ENCODE data around the gene ARL17A.
A peak's percentile ranks its signal among the peaks of the same experiment; 100 is the strongest.
"Not testable (repeated sequence)": the region's sequence is repeated elsewhere in the genome, so short reads cannot be mapped to it uniquely, and the experiment has no call there.

Gene ARL17A

DNA sequence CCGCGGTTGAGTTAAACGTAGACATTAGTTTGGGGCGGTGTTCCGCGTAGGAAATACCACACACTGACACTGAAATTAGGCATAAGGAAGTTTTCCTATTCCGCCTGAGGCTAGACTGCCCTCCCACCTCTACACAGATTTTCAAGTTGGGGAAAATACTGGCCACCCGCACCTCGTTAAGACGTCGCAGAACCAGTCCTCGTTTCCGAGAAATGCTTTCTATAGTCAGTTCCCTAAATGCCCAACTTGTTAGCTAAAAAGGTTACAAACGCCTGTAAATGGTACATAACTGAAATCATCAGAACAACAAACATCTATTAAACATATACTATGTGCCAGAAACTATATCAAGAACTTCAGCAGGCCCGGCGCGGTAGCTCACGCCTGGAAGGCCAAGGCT, 591 bp upstream of the ARL17A start:
- DNase-seq, H3K4me1 ChIP-seq, H3K27me3 ChIP-seq, H3K36me3 ChIP-seq, H3K9me3 ChIP-seq: not testable (repeated sequence)
- peak overlapping the region; percentile 16 for H3K4me3 ChIP-seq (ENCODE audit: low read depth, low read length)

- H3K27me3 ChIP-seq, DNase-seq, H3K36me3 ChIP-seq: not testable (repeated sequence)
Measured at GRCh38 chr17:46571796-46572195, 7.7 kb downstream of the ARL17A start.

DNA sequence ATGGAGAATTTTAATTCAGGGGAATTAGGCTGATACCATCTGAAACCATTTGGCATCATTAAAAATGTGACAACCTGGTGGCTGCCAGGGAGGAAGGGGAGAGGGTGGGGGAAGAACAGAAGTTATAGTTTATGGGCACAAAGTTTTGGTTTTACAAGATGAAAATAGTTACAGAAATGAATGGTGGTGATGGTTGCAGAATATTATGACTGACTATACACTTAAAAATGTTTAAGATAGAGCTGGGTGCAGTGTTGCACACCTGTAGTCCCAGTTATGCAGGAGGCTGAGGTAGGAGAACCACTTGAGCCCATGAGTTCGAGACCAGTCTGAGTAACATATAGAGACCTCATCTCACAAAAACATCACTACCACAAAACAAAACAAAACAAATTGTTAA, 12.5 kb downstream of the ARL17A start:
- not testable (repeated sequence) for H3K4me3 ChIP-seq (ENCODE audit: low read depth, low read length); DNase-seq; H3K9me3 ChIP-seq; H3K27me3 ChIP-seq; H3K36me3 ChIP-seq; H3K4me1 ChIP-seq

More at GRCh38 chr17:46571796-46572195, 7.7 kb downstream of the ARL17A start:
- H3K4me3 ChIP-seq (ENCODE audit: low read depth, low read length); H3K9me3 ChIP-seq; H3K4me1 ChIP-seq: not testable (repeated sequence)

GRCh38 chr17:46566284-46566683, 13.2 kb downstream of the ARL17A start:
- H3K4me3 ChIP-seq (ENCODE audit: low read depth, low read length); H3K36me3 ChIP-seq; H3K4me1 ChIP-seq; H3K9me3 ChIP-seq; DNase-seq; H3K27me3 ChIP-seq: not testable (repeated sequence)

GRCh38 chr17:46560048-46560447, 19.4 kb downstream of the ARL17A start:
- H3K9me3 ChIP-seq; H3K36me3 ChIP-seq; H3K4me1 ChIP-seq; H3K27me3 ChIP-seq; DNase-seq; H3K4me3 ChIP-seq (ENCODE audit: low read depth, low read length): not testable (repeated sequence)

DNA sequence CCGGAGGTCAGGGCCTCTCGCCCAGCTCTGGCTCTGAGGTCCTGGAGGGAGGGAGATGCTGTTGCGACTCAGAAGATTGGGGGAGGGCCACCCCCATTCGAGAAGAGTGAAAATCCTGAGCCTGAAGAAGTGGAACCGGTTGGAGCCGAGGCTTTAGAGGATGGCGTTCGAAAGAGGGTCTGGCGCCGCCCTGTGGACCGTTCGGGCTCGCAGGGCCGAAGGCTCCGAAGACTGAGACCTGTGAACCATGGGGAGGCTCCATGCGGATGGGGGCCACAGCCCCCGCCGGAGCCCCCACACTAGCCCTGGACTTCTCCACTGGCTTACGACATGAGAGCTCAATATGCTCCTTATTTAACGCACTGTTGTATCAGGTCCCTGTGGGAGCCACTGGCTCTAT, 20.3 kb downstream of the ARL17A start:
- not testable (repeated sequence) for H3K4me3 ChIP-seq (ENCODE audit: low read depth, low read length); DNase-seq; H3K9me3 ChIP-seq; H3K27me3 ChIP-seq; H3K36me3 ChIP-seq; H3K4me1 ChIP-seq

GRCh38 chr17:46548607-46549006, 30.9 kb downstream of the ARL17A start:
- not testable (repeated sequence) for H3K4me3 ChIP-seq (ENCODE audit: low read depth, low read length); DNase-seq; H3K9me3 ChIP-seq; H3K4me1 ChIP-seq; H3K36me3 ChIP-seq; H3K27me3 ChIP-seq

- H3K9me3 ChIP-seq; H3K4me3 ChIP-seq (ENCODE audit: low read depth, low read length); H3K27me3 ChIP-seq; H3K36me3 ChIP-seq; DNase-seq; H3K4me1 ChIP-seq: not testable (repeated sequence)
Measured at GRCh38 chr17:46534716-46535115, 44.8 kb downstream of the ARL17A start.

- not testable (repeated sequence) for H3K36me3 ChIP-seq; H3K9me3 ChIP-seq; H3K4me1 ChIP-seq; H3K4me3 ChIP-seq (ENCODE audit: low read depth, low read length); H3K27me3 ChIP-seq; DNase-seq
Measured at GRCh38 chr17:46512168-46512567, 67.3 kb downstream of the ARL17A start, which contains the start of gene LRRC37A2. Gene LRRC37A2, plus strand, starts transcription at chr17:46512468. Its CDS starts 245 bp downstream, at chr17:46512713.

DNA sequence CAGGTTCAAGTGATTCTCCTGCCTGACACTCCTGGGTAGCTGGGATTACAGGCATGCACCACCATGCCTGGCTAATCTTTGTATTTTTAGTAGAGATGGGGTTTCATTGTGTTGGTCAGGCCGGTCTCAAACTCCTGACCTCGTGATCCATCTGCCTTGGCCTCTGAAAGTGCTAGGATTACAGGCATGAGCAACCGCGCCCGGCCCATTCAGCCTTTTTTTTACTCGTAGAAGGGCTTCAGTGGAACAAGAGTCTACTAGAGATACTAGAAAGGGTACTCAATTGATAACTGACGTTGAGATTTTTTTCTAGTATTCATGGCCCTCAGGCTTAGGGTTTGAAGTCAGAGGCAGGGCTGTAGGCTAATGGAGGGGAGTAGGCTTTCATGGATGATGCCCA, 73.6 kb downstream of the ARL17A start:
- not testable (repeated sequence) for H3K36me3 ChIP-seq; H3K9me3 ChIP-seq; H3K4me1 ChIP-seq; H3K27me3 ChIP-seq; DNase-seq; H3K4me3 ChIP-seq (ENCODE audit: low read depth, low read length)

DNA sequence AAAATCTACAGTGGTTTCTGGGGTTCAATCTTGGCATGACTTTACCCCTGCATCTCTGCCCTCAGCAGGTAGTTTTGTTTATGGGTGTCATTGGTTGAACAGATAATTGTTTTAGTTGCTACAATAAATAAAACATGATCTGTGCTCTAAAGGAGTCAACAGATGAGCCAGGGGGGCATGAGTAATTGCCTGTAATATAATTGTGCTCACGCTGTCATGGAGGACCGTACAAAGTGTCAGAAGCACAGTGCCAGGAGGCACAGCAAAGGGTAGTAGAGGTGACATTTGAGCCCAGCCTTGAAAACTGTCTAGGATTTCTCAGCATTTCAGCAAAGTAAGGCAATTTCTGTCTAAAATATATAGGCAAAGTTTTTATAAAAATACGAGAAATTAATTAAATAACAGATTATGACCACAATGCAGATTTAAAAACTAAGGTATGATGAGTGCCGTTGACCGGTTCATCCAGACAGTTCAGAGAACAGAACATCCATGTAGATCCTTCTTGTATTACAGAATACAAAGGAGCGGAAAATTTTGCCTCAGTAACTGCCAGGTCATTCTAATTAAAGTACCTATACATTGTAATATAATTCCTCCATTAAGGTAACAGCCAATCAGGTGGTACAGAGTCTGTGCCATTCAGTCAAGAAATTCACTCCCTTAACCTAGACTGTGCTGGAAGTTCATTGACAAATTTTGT, 79.9 kb downstream of the ARL17A start:
- H3K4me3 ChIP-seq (ENCODE audit: low read depth, low read length); H3K4me1 ChIP-seq; H3K27me3 ChIP-seq; H3K9me3 ChIP-seq; DNase-seq; H3K36me3 ChIP-seq: not testable (repeated sequence)

GRCh38 chr17:46492021-46492420, 87.5 kb downstream of the ARL17A start:
- not testable (repeated sequence) for H3K27me3 ChIP-seq; H3K36me3 ChIP-seq; H3K9me3 ChIP-seq; H3K4me3 ChIP-seq (ENCODE audit: low read depth, low read length); DNase-seq; H3K4me1 ChIP-seq

- not testable (repeated sequence) for DNase-seq; H3K27me3 ChIP-seq; H3K36me3 ChIP-seq; H3K4me1 ChIP-seq; H3K9me3 ChIP-seq; H3K4me3 ChIP-seq (ENCODE audit: low read depth, low read length)
Measured at GRCh38 chr17:46481310-46481709, 98.2 kb downstream of the ARL17A start.

- not testable (repeated sequence) for H3K36me3 ChIP-seq; H3K9me3 ChIP-seq; H3K27me3 ChIP-seq; DNase-seq; H3K4me3 ChIP-seq (ENCODE audit: low read depth, low read length); H3K4me1 ChIP-seq
Measured at GRCh38 chr17:46478823-46479222, 100.7 kb downstream of the ARL17A start.

GRCh38 chr17:46475583-46475982, 103.9 kb downstream of the ARL17A start:
- H3K36me3 ChIP-seq; DNase-seq; H3K27me3 ChIP-seq; H3K4me1 ChIP-seq; H3K9me3 ChIP-seq; H3K4me3 ChIP-seq (ENCODE audit: low read depth, low read length): not testable (repeated sequence)

- DNase-seq; H3K9me3 ChIP-seq; H3K27me3 ChIP-seq; H3K4me3 ChIP-seq (ENCODE audit: low read depth, low read length); H3K36me3 ChIP-seq; H3K4me1 ChIP-seq: not testable (repeated sequence)
Measured at GRCh38 chr17:46474489-46474888, 105.0 kb downstream of the ARL17A start.

GRCh38 chr17:46467618-46468017, 111.9 kb downstream of the ARL17A start:
- not testable (repeated sequence) for H3K4me3 ChIP-seq (ENCODE audit: low read depth, low read length); H3K27me3 ChIP-seq; DNase-seq; H3K9me3 ChIP-seq; H3K4me1 ChIP-seq; H3K36me3 ChIP-seq

All from BE2C (cell line).